IMR-90 (cell line): ENCODE data around the gene HEPACAM. TPM values are rescaled to one million over a fixed set of nuclear protein-coding genes. Genes with fewer than 3 reads are reported as not detected.

Experiments used
- ATAC-seq: fragments of 200-7000 bp; cut with Tn5 transposase; 2 replicates; pipeline ENCODE4 v1.9.1; 2020; ENCODE audit warnings: low read depth, mild to moderate bottlenecking, moderate library complexity
- BruUV-seq: library from RNA; stranded (reverse); fragments of 400-500 nt; replicated peaks from 2 replicates; lab custom pipeline; 2021; lab: Mats Ljungman, UMichigan
- CTCF ChIA-PET: fragments of 300-600 bp; formaldehyde crosslinking; extraction: SDS; loops from one replicate; lab custom pipeline; 2021; ENCODE audit warnings: antibody characterized with exemption; lab: Yijun Ruan, JAX
- POLR2A ChIA-PET: fragments of 300-600 bp; sonication (Branson Sonifier 250); formaldehyde crosslinking; loops from one replicate; lab custom pipeline; 2022; ENCODE audit warnings: antibody characterized with exemption; ENCODE audit not compliant: unreplicated experiment; lab: Charles Lee
- DNase-seq: peaks from one replicate; pipeline ENCODE4 v3.0.0; 2013
- H2AFZ ChIP-seq: replicated peaks from 2 replicates; pipeline ENCODE3; 2013; ENCODE audit warnings: low read length, mild to moderate bottlenecking; ENCODE audit not compliant: poor library complexity
- H2AK5ac ChIP-seq: 2 replicates; pipeline ENCODE4 v1.6.1; 2013; ENCODE audit warnings: low read depth, low read length, inconsistent platforms
- H2AK9ac ChIP-seq: replicated peaks from 2 replicates; pipeline ENCODE3; 2013; ENCODE audit warnings: mild to moderate bottlenecking, low read depth, low read length, moderate library complexity; ENCODE audit not compliant: poor library complexity
- H2BK120ac ChIP-seq: 2 replicates; pipeline ENCODE4 v1.6.1; 2013; ENCODE audit warnings: low read depth, low read length, inconsistent platforms
- H2BK15ac ChIP-seq: 3 replicates; pipeline ENCODE4 v1.6.1; 2013; ENCODE audit warnings: low read depth, low read length, inconsistent platforms
- H2BK20ac ChIP-seq: 2 replicates; pipeline ENCODE4 v1.6.1; 2013; ENCODE audit warnings: low read depth, mild to moderate bottlenecking, inconsistent platforms, low read length, moderate library complexity
- H2BK5ac ChIP-seq: 2 replicates; pipeline ENCODE4 v1.6.1; 2013; ENCODE audit warnings: mild to moderate bottlenecking, low read depth, low read length, inconsistent platforms; ENCODE audit not compliant: poor library complexity, severe bottlenecking
- H3K14ac ChIP-seq: replicated peaks from 2 replicates; pipeline ENCODE4 v1.6.1; 2013; ENCODE audit warnings: low read depth, low read length, inconsistent platforms
- H3K18ac ChIP-seq: 2 replicates; pipeline ENCODE4 v1.6.1; 2013; ENCODE audit warnings: low read depth, low read length, control low read depth
- H3K23ac ChIP-seq: 2 replicates; pipeline ENCODE4 v1.6.1; 2013; ENCODE audit warnings: low read depth, low read length, inconsistent platforms
- H3K27ac ChIP-seq: 2 replicates; pipeline ENCODE4 v1.5.1; 2013; ENCODE audit warnings: mild to moderate bottlenecking, control low read depth, low read length; ENCODE audit not compliant: insufficient read depth
- H3K27me3 ChIP-seq: 2 replicates; pipeline ENCODE4 v1.6.1; 2013; ENCODE audit warnings: low read length; ENCODE audit not compliant: control insufficient read depth, insufficient read depth
- H3K36me3 ChIP-seq: 2 replicates; pipeline ENCODE4 v1.6.1; 2013; ENCODE audit warnings: low read length, mixed read lengths; ENCODE audit not compliant: control insufficient read depth, insufficient read depth
- H3K4ac ChIP-seq: 2 replicates; pipeline ENCODE4 v1.6.1; 2013; ENCODE audit warnings: low read depth, low read length, inconsistent platforms
- H3K4me1 ChIP-seq: 2 replicates; pipeline ENCODE4 v1.6.1; 2013; ENCODE audit warnings: low read length, mixed read lengths; ENCODE audit not compliant: control insufficient read depth, insufficient read depth
- H3K4me2 ChIP-seq: 2 replicates; pipeline ENCODE4 v1.6.1; 2013; ENCODE audit warnings: low read depth, mild to moderate bottlenecking, control low read depth, low read length, moderate library complexity
- H3K4me3 ChIP-seq: 2 replicates; pipeline ENCODE4 v1.5.1; 2013; ENCODE audit warnings: low read depth, mild to moderate bottlenecking, control low read depth, low read length, moderate library complexity; ENCODE audit not compliant: insufficient read depth
- H3K56ac ChIP-seq: 2 replicates; pipeline ENCODE4 v1.6.1; 2013; ENCODE audit warnings: low read length, inconsistent platforms; ENCODE audit not compliant: insufficient read depth; ENCODE audit errors: extremely low read depth
- H3K79me1 ChIP-seq, 2 experiments: 2 replicates each; pipeline ENCODE4 v1.6.1; 2013; ENCODE audit warnings: low read length in 2 of 2, inconsistent platforms in 1 of 2, low read depth in 1 of 2
- H3K9ac ChIP-seq: 2 replicates; pipeline ENCODE4 v1.6.1; 2013; ENCODE audit warnings: low read depth, low read length, control low read depth
- H3K9me1 ChIP-seq: 2 replicates; pipeline ENCODE4 v1.6.1; 2013; ENCODE audit warnings: low read length, inconsistent platforms; ENCODE audit not compliant: insufficient read depth
- H3K9me3 ChIP-seq: 2 replicates; pipeline ENCODE4 v1.6.1; 2013; ENCODE audit warnings: low read length; ENCODE audit not compliant: control insufficient read depth, insufficient read depth
- H4K20me1 ChIP-seq: 2 replicates; pipeline ENCODE4 v1.6.1; 2013; ENCODE audit warnings: low read length, inconsistent platforms; ENCODE audit not compliant: insufficient read depth
- H4K5ac ChIP-seq: 2 replicates; pipeline ENCODE4 v1.6.1; 2013; ENCODE audit warnings: mild to moderate bottlenecking, low read depth, low read length, control low read depth
- H4K8ac ChIP-seq, 2 experiments: 2 replicates each; pipeline ENCODE4 v1.6.1; 2013; ENCODE audit warnings: low read depth in 2 of 2, low read length in 2 of 2, control low read depth in 1 of 2, inconsistent platforms in 1 of 2
- H4K91ac ChIP-seq: 2 replicates; pipeline ENCODE4 v1.6.1; 2013; ENCODE audit warnings: low read depth, low read length, inconsistent platforms; ENCODE audit not compliant: insufficient read depth
- BHLHE40 ChIP-seq: fragments of 150-350 bp; IDR thresholded peaks from 2 replicates; pipeline ENCODE4 v1.6.1; 2016; ENCODE audit warnings: mild to moderate bottlenecking, low read depth, low read length
- CEBPB ChIP-seq: IDR thresholded peaks from 2 replicates; pipeline ENCODE4 v1.6.1; 2012; ENCODE audit warnings: low read depth, low read length, improper control_type of control experiment
- CHD1 ChIP-seq: IDR thresholded peaks from 2 replicates; pipeline ENCODE4 v1.6.1; 2012; ENCODE audit warnings: low read depth, low read length, improper control_type of control experiment
- ELK1 ChIP-seq: fragments of 150-350 bp; IDR thresholded peaks from 2 replicates; pipeline ENCODE4 v1.6.1; 2016; ENCODE audit warnings: low read depth, mild to moderate bottlenecking, low read length, moderate library complexity, borderline replicate concordance
- FOS ChIP-seq: fragments of 150-350 bp; IDR thresholded peaks from 2 replicates; pipeline ENCODE4 v1.6.1; 2016; ENCODE audit warnings: low read depth, low read length
- MAFK ChIP-seq: IDR thresholded peaks from 2 replicates; pipeline ENCODE4 v1.6.1; 2012; ENCODE audit warnings: low read depth, low read length, improper control_type of control experiment
- MAZ ChIP-seq: IDR thresholded peaks from 2 replicates; pipeline ENCODE4 v1.6.1; 2012; ENCODE audit warnings: low read depth, mild to moderate bottlenecking, low read length, improper control_type of control experiment, moderate library complexity, borderline replicate concordance
- MXI1 ChIP-seq: IDR thresholded peaks from 2 replicates; pipeline ENCODE4 v1.6.1; 2012; ENCODE audit warnings: low read depth, mild to moderate bottlenecking, low read length, moderate library complexity, borderline replicate concordance
- NFE2L2 ChIP-seq: fragments of 150-350 bp; IDR thresholded peaks from 2 replicates; pipeline ENCODE4 v1.6.1; 2016; ENCODE audit warnings: low read depth, mild to moderate bottlenecking, low read length
- RAD21 ChIP-seq: IDR thresholded peaks from 2 replicates; pipeline ENCODE4 v1.6.1; 2012; ENCODE audit warnings: low read length, improper control_type of control experiment
- USF2 ChIP-seq: fragments of 150-350 bp; IDR thresholded peaks from 2 replicates; pipeline ENCODE4 v1.6.1; 2017; ENCODE audit warnings: mild to moderate bottlenecking, antibody characterized with exemption, low read length, low read depth
- WGBS, 2 experiments: methylation state at CpG; one replicate each; pipeline versions ENCODE4 v1.1.5 to v1.1.7; 2013; ENCODE audit warnings: missing lambda C conversion rate in 2 of 2; ENCODE audit not compliant: insufficient read length in 1 of 2; ENCODE audit errors: extremely low coverage in 2 of 2; 5-methylcytosine and 5-hydroxymethylcytosine counted together
- dilution Hi-C: fragments of 300-500 bp; cut with HindIII; formaldehyde crosslinking; loops from one replicate; pipeline ENCODE4 v1.14.3; 2018; ENCODE audit warnings: low sequenced_read_pairs; ENCODE audit not compliant: unreplicated experiment
- in situ Hi-C: fragments of 300-500 bp; cut with MboI; formaldehyde crosslinking; loops from 3 replicates; pipeline ENCODE4 v1.14.3; 2019; ENCODE audit warnings: low sequenced_read_pairs, inconsistent platforms, mixed read lengths
- intact Hi-C: fragments of 100-400 bp; cut with micrococcal nuclease; formaldehyde crosslinking; loops from 2 replicates; pipeline ENCODE4 v1.10.0; 2022
- polyA plus RNA-seq, 3 experiments: library from polyadenylated mRNA; depleted of rRNA; stranded (reverse); fragments of >200 nt; gene quantifications; 2 replicates each; pipeline ENCODE4 v1.2.3, GENCODE V29; 2012; ENCODE audit warnings: low replicate concordance in 1 of 3
- total RNA-seq: library from RNA; depleted of rRNA; stranded (reverse); fragments of >200 nt; gene quantifications from 2 replicates; pipeline ENCODE4 v1.2.3, GENCODE V29; 2012

Gene HEPACAM
- total and polyA plus RNA-seq, 2 of the 4 experiments (the other 2 are of a cell fraction): 0.09 to 0.18 TPM

- Histone ChIP-seq H4K20me1 (no peaks in the 10 kb centered on the region), H4K5ac (no peak overlapping the region), H3K27ac (no peak overlapping the region), H3K4ac (no peak overlapping the region), H2BK20ac (no peak overlapping the region), H2AK5ac (no peak overlapping the region), H3K56ac (no peak overlapping the region), H3K9ac (no peak overlapping the region), H3K27me3 (no peaks in the 10 kb centered on the region), H3K14ac (no peak overlapping the region), H3K4me3 (no peak overlapping the region), H2BK15ac (no peak overlapping the region), H3K79me1 (no peaks in the 10 kb centered on the region), H2AFZ (no peak overlapping the region), H3K36me3 (no peaks in the 10 kb centered on the region; the same call in 1 of the 2 replicates), H2BK120ac (no peak overlapping the region), H3K4me2 (no peak overlapping the region), H3K9me1 (0 out of 2 replicates have a peak, but pooled peaks cover 3% of the 10 kb centered on the region), H3K4me1 (no peaks in the 10 kb centered on the region), H3K23ac (no peak overlapping the region), H4K8ac (no peak overlapping the region), H2BK5ac (no peak overlapping the region), H3K9me3 (peaks cover 2% of the 10 kb centered on the region), H4K91ac (no peak overlapping the region), H2AK9ac (no peak overlapping the region), H3K18ac (no peak overlapping the region)
- DNase-seq: no peak
- dilution Hi-C loops: no loop called here
- POLR2A ChIA-PET: no interaction called here
- WGBS, 2 experiments: 92% methylated on average over 5 of the region's 17 CpGs; no CpG with 5 or more reads in 1 of the 2 experiments
- no peak for TF ChIP-seq ELK1
- no peak for TF ChIP-seq CEBPB
- TF ChIP-seq CHD1: no peak
- no peak for TF ChIP-seq BHLHE40
- TF ChIP-seq NFE2L2: no peak
- no peak for TF ChIP-seq FOS
- no peak for TF ChIP-seq USF2
- TF ChIP-seq MXI1: no peak
- no peak for TF ChIP-seq MAFK
- TF ChIP-seq RAD21: no peak
- TF ChIP-seq MAZ: no peak
- CTCF ChIA-PET: no interaction called here
- in situ Hi-C loops: no loop called here
- intact Hi-C loops: no loop called here
- BruUV-seq: no TSS peak
- no peak for ATAC-seq
These were observed 48.0 kb upstream of the HEPACAM start for GRCh38 chr11:124983674-124984511.
